GM18868 (cell line): ENCODE measurements around the gene BRD8.

Source experiments
- ATAC-seq: cut with Tn5 transposase; IDR thresholded peaks from one replicate; pipeline ENCODE4 v1.9.1; 2021; ENCODE audit warnings: mild to moderate bottlenecking, moderate library complexity; ENCODE audit not compliant: unreplicated experiment

BRD8 gene

DNA sequence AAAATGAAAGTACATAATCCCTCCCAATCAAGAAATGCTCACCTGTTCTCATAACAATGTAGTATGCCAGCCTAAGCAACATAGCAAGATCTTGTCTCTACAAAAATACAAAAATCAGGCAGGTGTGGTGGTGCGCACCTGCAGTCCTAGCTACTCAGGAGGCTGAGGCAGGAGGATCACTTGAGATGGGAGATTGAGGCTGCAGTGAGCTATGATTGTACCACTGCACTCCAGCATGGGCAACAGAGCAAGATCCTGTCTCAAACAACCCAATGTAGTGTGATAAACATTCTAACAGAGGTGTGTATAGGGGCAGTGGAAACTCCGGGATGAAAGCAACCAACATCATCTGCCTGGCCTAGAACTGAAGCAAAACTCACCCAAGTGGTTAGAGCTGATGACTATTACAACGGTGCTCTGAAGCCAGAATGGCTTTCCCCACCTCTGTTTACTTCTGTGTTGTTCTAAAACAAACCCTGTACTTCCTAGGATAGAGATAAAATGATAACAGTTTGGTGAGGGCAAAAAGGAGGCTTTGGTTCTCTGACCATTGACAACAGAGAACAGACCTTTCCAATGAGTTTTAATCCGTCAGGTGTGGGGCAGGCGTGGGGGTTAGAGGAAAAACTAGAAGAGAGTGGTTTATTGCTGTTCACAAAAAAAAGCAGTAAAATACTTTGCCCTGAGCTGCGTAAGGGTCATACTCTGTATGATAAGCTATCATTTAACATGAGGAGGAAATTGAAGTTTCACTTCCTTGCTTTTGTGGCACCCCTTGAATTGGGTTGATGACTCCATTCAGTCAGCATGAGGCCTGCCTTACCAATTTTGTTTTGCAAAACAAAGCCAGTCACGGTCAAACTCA lies 75.7 kb downstream of the BRD8 start:
- peak; percentile 70 for ATAC-seq

DNA sequence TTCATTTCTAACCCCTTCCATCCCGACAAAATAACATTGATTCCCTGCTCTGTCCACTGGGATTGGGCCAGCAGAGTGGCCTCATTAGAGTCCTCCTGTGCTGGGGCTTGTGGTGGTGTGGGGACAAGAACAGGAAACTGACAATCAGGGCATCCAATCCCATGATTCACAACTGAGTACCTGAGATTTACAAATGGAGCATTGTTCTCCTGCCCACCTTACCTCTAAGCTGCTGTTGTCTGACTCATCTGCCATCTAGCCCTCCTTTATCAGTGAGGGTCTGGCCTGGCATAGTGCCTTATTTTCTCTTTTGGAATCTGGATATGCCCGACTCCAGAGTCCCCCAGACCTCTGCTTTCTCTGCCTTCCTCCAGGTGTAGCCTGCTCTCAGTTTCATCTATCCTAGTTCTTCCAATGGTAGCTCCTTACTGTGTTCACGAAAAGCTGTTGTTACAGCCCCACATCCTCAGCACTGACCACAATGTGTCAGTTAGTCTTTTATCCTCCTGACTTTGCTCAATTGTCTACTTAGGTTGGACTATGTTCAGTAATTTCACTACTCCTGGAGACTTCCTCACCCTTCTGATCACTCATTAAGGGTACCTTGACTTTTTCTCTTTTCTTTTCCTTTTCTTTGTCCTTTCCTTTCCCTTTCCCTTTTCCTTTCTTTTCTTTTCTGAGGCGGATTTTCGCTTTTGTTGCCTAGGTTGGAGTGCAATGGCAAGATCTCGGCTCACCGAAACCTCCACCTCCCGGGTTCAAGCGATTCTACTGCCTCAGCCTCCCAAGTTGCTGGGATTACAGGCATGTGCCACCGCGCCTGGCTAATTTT lies 81.2 kb downstream of the BRD8 start:
- no peak for ATAC-seq

DNA sequence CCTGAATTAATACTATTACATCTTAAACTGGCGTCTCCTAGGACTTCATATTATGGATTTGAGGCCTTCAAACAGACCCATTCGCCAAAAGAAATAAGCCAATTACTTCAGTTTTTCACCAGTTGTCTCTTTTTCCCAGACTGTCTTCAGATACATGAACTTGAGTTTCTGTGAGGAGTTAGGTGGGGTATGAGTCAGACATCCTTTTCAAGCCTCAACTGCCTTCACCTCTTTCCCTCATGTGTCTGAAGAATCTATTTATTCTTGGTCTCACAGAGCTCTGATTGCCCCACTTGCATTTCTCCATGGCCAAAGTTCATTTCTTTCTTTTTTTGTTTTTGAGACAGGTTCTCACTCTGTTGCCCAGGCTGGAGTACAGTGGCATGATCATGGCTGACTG lies 82.1 kb downstream of the BRD8 start:
- no peak for ATAC-seq

DNA sequence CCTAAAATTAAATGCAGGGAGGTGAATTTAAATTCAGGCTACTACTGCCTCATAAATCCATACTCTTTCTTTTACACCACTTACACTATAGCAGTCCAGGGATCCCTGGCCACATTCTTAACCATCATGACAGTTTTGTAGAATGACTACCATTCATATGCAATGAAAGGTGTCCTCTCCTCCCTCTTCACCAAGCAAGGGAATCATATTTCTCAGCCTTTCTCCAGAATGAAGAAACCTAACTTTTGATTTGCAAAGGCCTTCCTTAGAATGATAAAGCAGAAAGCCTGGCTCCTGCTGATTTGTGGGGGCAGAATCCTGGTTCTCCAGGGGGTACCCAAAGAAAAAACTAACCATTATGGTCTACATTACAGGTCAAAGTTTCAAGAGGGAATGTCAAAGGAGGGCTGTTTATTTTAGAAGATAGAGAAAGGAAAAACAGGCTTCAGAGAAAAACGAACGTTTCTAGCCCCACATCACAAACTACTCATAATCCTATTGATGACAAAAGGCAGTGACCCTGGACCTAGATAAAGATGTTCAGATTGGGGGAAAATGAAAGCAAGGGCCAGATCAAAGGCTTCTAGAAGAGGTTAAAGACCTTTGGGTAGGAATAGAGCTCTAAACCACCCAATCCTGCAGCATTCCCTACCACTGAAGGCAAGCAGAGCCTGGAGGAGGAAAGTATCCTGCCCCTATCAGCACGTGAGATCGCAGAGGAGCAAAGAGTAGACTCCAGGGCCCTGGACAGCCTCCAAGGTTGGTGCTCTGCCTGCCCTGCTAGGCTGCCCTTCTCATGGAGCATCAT lies 83.1 kb downstream of the BRD8 start:
- no peak for ATAC-seq

DNA sequence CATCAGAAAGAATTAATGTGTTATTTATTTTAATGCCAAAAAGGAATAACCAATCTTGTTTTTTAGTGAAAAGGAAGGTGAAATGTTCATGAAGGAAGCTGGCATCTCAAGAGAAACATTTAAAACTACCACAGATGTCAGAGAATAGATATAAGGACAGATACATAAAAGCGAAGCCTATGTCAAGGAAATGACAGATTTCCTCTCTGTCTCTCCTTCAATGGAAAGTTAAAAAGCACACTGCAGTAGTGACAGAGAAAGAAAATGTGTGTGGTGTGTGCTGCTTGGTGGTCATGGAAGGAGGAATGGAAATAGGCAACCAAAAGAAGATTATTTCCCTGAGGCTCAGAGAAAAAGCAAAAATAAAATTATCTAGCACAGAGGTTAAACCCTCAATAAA lies 85.4 kb downstream of the BRD8 start:
- ATAC-seq = no peak

DNA sequence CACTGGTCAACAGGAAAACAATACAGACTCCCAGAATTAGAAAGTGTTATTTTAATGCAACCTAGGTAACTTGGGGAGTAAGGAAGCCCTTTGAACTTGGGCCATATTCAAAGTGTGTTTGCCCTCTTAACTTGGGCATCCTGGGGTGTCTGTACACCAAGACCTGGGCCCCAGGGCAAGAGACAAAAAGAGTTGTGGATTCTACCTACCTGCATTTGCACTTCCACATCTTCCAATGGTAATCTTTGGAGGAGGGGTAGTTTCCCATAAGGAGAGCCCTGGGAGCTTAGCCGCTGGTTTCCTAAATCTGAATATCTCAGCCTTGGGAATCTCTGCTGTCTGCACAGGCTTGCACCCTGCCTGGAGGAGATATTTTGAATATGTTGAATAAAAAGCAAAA lies 86.1 kb downstream of the BRD8 start:
- ATAC-seq = no peak

DNA sequence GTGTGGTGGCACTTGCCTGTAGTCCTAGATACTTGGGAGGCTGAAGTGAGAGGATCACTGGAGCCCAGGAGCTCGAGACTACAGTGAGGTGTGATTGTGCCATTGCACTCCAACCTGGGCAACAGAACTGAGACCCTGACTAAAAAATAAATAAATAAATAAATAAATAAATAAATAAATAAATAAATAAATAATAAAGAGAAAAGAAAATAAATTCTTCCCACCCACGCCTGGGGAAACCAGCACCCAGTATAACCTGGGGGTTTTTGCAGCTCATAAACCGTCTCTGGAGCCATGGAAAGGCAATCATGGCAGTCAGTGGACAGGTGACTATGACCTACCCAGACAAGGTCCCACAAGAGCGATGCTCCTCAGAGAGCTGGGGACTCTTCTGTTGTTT lies 86.7 kb downstream of the BRD8 start:
- no peak for ATAC-seq
